HCT116 (cell line): ENCODE measurements around the gene HTR2C.

ENCODE experiments used
- EZH2 ChIP-seq: fragments of 200-600 bp; sonication (generic); IDR thresholded peaks from 2 replicates; pipeline ENCODE4 v1.6.1; 2017; ENCODE audit warnings: antibody characterized with exemption, mixed run types
- EZH2phosphoT487 ChIP-seq: fragments of 200-600 bp; IDR thresholded peaks from 2 replicates; pipeline ENCODE4 v1.6.1; 2018; ENCODE audit warnings: antibody characterized with exemption, borderline replicate concordance
- POLR2A ChIP-seq: IDR thresholded peaks from 2 replicates; pipeline ENCODE4 v1.7.0; 2011; ENCODE audit warnings: borderline replicate concordance; ENCODE audit not compliant: insufficient read depth, insufficient read length; ENCODE audit errors: extremely low read depth
- POLR2AphosphoS5 ChIP-seq: IDR thresholded peaks from 2 replicates; pipeline ENCODE4 v1.6.1; 2011; ENCODE audit warnings: mild to moderate bottlenecking, low read depth, low read length, moderate library complexity
- RAD21 ChIP-seq: IDR thresholded peaks from 2 replicates; pipeline ENCODE4 v1.6.1; 2012; ENCODE audit warnings: low read depth, mild to moderate bottlenecking
- REST ChIP-seq: IDR thresholded peaks from 2 replicates; pipeline ENCODE4 v1.6.1; 2012; ENCODE audit warnings: low read depth
- SP1 ChIP-seq: IDR thresholded peaks from 2 replicates; pipeline ENCODE4 v1.6.1; 2012; ENCODE audit warnings: low read depth
- YY1 ChIP-seq: IDR thresholded peaks from 2 replicates; pipeline ENCODE4 v1.6.1; 2011; ENCODE audit warnings: low read length, low read depth, moderate library complexity, mild to moderate bottlenecking; ENCODE audit not compliant: insufficient replicate concordance; ENCODE audit errors: extremely low read depth
- TF ChIP-seq, protein P1 (sequence below), 3 experiments: fragments of 200-600 bp in 1 of 3; sonication (generic) in 1 of 3; IDR thresholded peaks in 2 of 3; conservative IDR thresholded peaks in 1 of 3; 2 replicates each; pipeline ENCODE4 v1.5.1; 2012 to 2017; ENCODE audit warnings: low read depth in 2 of 3, low read length in 2 of 3, antibody characterized with exemption in 1 of 3, borderline replicate concordance in 1 of 3, control low read depth in 1 of 3, mild to moderate bottlenecking in 1 of 3, mixed read lengths in 1 of 3, mixed run types in 1 of 3, moderate library complexity in 1 of 3; ENCODE audit not compliant: insufficient read depth in 1 of 3
- TF ChIP-seq, protein P2 (sequence below): IDR thresholded peaks from 2 replicates; pipeline ENCODE4 v1.6.1; 2012
- TF ChIP-seq, protein P3 (sequence below): IDR thresholded peaks from 2 replicates; pipeline ENCODE4 v1.6.1; 2011; ENCODE audit warnings: mild to moderate bottlenecking, low read length, moderate library complexity; ENCODE audit not compliant: insufficient replicate concordance; ENCODE audit errors: extremely low read depth

DNA sequence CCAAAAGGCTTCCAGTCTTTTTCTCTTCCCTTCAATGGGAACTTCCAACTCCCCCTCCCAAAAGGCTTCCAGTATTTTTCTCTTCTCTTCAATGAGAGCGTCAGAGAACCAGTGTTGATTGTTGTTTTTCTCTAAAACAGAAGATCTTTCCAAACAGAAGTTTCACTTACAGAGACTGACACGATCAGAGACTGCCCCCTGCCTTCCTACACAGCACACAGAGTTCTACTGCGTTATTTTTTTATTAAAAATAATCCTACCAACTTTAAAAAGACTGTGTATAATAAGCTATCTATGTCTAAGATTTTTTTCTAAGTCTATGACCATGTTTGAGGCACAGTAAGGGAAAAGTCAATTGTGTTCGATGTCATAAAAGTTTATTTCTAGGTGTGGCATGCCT, 3.5 kb upstream of the HTR2C start:
- TF ChIP-seq, protein P1, sequence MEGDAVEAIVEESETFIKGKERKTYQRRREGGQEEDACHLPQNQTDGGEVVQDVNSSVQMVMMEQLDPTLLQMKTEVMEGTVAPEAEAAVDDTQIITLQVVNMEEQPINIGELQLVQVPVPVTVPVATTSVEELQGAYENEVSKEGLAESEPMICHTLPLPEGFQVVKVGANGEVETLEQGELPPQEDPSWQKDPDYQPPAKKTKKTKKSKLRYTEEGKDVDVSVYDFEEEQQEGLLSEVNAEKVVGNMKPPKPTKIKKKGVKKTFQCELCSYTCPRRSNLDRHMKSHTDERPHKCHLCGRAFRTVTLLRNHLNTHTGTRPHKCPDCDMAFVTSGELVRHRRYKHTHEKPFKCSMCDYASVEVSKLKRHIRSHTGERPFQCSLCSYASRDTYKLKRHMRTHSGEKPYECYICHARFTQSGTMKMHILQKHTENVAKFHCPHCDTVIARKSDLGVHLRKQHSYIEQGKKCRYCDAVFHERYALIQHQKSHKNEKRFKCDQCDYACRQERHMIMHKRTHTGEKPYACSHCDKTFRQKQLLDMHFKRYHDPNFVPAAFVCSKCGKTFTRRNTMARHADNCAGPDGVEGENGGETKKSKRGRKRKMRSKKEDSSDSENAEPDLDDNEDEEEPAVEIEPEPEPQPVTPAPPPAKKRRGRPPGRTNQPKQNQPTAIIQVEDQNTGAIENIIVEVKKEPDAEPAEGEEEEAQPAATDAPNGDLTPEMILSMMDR (IDR thresholded peaks at IDR 0.05 in 2 of 3, conservative IDR thresholded peaks at IDR 0.05 in 1 of 3; ENCODE audit: borderline replicate concordance in 1 of 3, insufficient read depth in 1 of 3, low read depth in 2 of 3, low read length in 2 of 3), result peak in 2 of 3 experiments; percentile 18 to 21; a peak in 2 of 6 replicates
- no peak for TF ChIP-seq POLR2AphosphoS5
- no peak for TF ChIP-seq EZH2phosphoT487
- no peak for TF ChIP-seq POLR2A
- TF ChIP-seq RAD21, result peak; percentile 45; the same call in 1 of the 2 replicates
- TF ChIP-seq, protein P2, sequence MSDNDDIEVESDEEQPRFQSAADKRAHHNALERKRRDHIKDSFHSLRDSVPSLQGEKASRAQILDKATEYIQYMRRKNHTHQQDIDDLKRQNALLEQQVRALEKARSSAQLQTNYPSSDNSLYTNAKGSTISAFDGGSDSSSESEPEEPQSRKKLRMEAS, result no peak
- TF ChIP-seq EZH2, result no peak
- no peak for TF ChIP-seq YY1
- no peak for TF ChIP-seq SP1
- TF ChIP-seq, protein P3, sequence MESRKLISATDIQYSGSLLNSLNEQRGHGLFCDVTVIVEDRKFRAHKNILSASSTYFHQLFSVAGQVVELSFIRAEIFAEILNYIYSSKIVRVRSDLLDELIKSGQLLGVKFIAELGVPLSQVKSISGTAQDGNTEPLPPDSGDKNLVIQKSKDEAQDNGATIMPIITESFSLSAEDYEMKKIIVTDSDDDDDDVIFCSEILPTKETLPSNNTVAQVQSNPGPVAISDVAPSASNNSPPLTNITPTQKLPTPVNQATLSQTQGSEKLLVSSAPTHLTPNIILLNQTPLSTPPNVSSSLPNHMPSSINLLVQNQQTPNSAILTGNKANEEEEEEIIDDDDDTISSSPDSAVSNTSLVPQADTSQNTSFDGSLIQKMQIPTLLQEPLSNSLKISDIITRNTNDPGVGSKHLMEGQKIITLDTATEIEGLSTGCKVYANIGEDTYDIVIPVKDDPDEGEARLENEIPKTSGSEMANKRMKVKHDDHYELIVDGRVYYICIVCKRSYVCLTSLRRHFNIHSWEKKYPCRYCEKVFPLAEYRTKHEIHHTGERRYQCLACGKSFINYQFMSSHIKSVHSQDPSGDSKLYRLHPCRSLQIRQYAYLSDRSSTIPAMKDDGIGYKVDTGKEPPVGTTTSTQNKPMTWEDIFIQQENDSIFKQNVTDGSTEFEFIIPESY, result no peak
- TF ChIP-seq REST, result no peak
